Hypothalamus (tissue), 51 donors: Measurements from ENCODE around the gene ODAD4.
A peak's percentile ranks its signal among the peaks of the same experiment; 100 is the strongest.

Experiments
- DNase-seq, 51 donors: peaks; one replicate each; lab custom pipeline; 2025; lab: John Stamatoyannopoulos, UW

Gene ODAD4

GRCh38 chr17:41937970-41938954 is 7.8 kb downstream of the ODAD4 start:
- DNase-seq: peak in 6 of 51 donors; percentile 2 to 38 (median 6)

DNA sequence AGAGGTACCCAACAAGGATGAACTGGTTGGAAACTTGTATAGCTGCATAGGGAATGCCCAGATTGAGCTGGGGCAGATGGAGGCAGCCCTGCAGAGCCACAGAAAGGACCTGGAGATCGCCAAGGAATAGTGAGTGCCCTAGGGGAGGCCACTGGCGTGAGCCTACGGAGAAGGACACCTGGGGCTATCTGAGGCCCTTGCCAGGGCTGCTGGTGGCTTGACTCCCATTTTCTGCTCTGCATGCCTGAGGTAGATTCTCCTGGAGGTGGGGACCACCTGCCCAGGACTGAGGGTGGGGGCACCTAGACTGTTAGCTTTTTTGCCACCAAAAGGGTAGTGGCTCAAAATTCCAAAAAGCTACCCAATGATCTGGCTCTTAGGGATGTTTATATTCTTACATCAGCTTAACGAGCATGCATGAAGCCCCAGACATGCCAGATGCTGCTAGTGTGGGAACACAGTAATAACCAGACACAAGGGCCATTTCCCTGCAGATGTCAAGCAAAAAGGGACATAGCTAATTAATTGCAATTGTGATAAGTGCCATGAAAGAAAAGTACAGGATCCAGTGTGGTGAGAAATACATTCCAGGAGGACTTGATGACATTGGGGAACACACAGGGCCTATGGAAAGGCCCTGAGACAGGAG is 8.8 kb downstream of the ODAD4 start:
- DNase-seq: no peak

DNA sequence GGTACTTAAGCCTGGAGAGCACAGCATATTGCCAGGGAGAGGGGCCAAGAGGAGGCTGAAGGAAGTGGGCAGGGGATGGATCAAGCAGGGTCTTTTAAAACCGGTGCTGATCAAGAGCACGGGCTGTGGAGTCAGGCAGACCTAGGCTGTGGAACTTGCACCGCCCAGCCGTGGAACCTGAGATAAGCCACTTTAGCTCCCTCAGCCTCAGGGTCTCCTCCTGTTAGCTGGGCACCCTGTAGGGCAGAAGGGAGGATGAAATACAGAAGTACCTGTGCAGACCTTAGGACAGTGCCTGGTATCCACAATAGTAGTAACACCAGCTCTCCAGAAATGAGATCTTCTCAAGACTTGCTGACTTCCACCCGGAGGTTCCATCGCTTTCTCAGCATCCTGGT is 9.3 kb downstream of the ODAD4 start:
- DNase-seq: no peak

GRCh38 chr17:41941168-41941567 is 10.8 kb downstream of the ODAD4 start:
- DNase-seq: no peak

DNA sequence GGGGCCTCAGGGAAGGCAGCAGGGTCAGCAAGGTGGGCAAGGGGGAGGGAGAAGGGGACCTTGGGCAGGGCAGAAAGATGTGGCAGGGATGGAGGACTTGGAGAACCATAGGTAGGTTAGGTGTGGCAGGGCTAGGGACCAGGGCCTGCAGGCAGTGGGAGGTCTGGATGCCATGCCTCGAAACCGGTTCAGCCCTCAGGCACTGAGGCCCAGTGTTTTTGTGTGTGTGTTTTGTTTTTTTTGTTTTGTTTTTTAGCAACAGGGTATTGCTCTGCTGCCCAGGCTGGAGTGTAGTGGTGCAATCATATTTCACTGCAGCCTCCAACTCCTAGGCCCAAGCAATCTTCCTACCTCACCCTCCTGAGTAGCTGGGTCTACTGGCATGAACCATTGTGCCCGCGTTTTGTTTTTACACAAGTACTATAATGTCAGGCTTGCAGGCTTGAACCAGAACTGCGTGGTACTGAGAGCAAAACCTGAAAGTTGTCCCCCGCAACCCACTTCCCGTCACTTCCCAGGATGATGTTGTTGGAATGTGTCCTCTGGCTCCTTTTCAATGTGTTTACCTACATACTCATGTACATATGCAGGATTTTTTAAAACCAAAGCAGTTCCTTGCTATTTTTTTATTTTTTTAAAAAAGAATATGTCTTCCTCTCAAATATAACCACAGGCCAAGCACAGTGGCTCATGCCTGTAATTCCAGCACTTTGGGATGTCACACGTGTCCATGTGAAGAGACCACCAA is 12.4 kb downstream of the ODAD4 start:
- no peak for DNase-seq

DNA sequence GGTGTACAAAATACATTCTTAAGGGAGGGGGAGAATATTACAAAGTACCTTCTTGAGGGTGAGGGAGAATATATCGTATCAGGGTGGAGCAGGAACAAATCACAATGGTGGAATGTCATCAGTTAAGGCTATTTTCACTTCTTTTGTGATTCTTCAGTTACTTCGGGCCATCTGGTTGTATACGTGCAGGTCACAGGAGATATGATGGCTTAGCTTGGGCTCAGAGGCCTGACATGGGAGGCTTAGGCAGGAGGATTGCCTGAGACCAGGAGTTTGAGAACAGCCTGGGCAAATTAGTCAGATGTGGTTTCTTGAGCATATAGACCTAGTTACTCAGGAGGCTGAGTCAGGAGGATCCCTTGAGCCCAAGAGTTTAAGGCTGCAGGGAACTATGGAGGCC is 13.1 kb downstream of the ODAD4 start:
- DNase-seq: no peak

DNA sequence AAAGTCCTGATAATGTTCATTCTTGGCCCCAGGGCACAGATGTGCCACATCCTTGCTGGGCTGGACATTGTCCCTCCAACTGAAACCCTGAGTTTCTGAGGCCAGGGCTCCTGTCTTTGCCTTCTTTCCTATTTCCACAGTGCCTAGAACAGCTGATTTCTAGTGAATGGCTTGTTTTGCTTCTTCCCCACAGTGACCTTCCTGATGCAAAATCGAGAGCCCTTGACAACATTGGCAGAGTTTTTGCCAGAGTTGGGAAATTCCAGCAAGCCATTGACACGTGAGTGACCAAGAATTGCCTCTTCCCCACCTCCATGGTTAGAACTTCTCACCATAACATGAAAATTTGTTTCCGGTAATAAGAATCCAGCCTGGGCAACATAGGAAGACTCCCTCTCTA is 14.5 kb downstream of the ODAD4 start:
- DNase-seq: no peak

DNA sequence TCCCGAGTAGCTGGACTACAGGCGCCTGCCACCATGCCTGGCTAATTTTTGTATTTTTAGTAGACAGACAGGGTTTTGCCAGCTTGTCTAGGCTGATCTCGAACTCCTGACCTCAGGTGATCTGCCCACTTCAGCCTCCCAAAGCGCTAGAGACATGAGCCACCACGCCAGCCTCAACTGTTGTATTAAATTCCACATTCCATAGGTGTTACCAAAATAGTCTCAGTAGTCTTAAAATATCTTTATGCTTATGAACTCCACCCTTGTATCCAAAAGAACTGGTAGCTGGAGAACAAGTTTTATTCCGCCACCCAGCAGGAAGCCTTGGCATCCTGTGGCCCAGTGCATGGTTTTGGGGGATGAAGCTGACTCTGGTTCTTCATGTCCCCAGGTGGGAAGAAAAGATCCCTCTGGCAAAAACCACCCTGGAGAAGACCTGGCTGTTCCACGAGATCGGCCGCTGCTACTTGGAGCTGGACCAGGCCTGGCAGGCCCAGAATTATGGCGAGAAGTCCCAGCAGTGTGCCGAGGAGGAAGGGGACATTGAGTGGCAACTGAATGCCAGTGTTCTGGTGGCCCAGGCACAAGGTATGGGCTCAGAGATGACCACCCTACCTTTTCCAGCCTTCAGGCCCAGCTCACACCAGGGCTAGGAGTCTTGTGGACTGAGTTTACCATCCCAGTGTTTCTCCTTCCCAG is 18.5 kb downstream of the ODAD4 start:
- DNase-seq: no peak

DNA sequence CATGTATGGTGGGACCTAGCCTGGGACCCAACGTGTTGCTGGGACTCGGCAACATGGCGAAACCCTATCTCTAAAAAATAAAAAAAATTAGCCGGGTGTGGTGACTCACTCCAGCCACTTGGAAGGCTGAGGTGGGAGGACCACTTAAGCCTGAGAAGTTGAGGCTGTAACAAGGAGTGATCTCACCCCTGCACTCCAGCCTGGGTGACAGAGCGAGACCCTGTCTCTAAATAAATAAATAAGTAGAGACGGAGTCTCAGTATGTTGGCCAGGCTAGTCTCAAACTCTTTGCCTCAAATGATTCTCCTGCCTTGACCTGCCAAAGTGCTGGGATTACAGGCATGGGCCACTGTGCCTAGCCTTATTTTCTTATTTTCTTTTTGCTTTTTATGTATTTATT is 26.1 kb downstream of the ODAD4 start:
- DNase-seq: no peak

DNA sequence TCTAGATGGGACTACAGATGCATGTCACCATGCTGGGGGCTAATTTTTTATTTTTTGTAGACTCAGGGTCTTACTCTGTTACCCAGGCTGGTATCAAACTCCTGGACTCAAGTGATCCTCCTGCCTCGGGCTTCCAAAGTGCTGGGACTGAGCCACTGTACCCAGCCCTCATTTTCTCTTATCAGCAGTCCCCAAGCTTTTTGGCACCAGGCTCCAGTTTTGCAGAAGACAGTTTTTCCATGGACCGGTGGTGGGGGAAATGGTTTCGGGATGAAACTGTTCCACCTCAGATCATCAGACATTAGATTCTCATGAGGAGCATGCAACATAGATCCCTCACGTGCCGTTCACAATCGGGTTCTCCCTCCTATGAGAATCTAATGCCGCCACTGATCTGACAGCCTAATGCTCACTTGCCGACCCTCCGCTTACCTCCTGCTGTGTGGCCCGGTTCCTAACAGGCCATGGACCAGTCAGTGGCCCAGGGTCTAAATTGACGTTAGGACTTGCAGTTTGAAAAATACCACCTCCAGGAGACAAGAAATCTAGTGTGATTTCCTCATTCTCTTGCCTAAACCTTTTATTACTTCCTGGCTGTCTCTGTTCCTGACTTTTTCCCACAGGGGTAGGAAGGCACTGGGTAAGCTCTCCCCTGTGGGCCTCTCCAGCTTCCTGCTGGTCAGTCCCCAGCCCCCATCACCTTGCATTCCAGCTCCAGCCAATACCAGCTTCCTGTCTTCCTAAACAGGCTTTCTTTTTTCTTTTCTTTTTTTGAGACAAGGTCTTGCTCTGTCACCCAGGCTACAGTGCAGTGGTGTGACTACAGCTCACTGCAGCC is 26.8 kb downstream of the ODAD4 start:
- no peak for DNase-seq

- no peak for DNase-seq
These were observed 27.5 kb downstream of the ODAD4 start for GRCh38 chr17:41957869-41958439.

GRCh38 chr17:41959030-41959335 is 28.6 kb downstream of the ODAD4 start:
- no peak for DNase-seq

DNA sequence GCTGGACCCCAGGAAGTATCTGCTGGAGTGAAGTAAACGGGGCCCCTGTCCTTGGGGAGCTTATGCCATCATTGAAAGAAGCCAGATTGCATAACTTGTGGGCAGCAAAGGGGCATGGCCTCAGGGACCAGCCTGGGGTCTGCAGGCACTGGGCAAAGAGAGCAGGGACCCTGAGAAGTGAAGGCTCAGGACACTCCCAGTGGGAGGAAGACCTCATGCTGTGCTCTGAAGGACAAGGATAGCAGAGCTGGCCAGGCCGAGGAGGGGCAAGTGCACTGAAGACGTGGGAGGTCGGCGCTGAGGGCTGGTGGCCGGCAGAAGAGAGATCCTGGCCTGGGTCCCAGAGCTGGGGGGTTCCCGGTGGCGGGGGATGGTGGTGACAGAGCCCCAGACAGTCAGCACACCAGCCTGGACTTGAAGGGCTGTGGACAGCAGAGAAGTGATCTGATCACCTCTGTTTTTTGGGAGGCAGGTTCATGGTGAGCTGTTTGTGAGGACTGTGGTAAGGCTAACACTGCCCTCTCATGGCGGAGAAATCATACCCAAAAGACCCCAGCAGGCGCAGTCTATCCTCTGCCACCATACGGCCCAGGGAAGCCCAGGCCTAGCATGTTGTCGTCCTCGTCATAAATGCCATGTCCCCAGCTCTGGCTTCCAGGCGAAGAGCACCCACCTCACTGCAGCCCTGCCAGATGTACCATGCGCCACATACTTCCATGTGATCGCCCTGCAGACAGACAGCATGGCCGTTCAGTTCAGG is 29.1 kb downstream of the ODAD4 start:
- peak in 16 of 51 donors; percentile 8 to 51 (median 26) for DNase-seq

DNA sequence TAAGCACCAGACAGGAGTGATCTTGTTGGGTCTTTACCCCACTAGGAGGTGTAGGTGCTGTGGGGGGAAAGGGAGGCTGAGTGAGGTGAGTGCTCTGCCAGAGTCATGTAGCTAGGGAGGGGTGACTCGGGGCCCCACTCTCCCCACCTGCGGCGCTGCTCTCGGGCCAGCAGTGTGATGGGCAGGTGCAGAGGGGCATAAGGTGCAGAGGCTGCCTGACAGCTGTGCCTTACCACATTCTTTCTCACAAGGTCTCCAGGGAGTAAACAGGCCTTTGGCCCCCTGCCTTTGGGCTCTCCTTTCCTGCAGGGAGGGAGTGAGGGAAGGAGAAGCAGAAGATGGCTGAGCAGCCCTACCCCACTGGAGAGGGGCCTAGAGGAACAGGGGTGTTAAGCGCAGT is 31.7 kb downstream of the ODAD4 start:
- no peak for DNase-seq

DNA sequence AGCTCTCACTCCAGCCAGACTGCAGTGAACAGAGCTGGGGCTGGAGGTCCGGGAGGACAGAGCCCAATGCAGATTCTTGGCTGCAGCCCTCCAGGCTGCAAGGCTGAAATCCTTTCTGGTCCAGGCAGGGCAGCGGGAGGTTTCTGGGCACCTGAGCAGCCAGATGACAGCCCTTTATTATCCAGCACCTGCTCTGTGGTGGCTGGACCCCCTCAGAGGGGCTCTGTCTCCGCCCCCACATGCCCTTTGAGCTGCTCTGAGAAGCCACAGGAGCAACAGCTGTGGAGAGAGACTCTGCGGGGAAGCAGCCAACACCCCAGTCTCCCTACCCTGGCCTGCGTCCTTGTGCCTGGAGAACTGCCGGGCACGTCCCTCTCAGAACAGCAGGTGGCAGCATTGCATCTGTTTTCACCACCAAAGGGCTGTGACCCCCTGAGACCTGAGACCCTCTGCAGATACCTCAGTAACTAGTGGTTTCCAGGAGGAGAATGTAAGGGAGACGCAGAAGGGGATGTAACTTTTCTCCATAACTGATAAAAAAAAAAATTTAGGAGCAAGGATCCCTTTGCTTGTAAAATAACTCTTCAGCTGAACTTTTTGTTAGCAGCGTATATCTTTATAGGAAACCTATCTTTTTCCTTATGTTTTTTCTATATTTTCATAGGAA is 32.5 kb downstream of the ODAD4 start:
- peak in 49 of 51 donors; percentile 24 to 86 (median 62) for DNase-seq

GRCh38 chr17:41965694-41966462 is 35.5 kb downstream of the ODAD4 start:
- peak in 20 of 51 donors; percentile 9 to 73 (median 44) for DNase-seq

- DNase-seq: peak in 50 of 51 donors; percentile 64 to 97 (median 88)
These were observed 36.2 kb downstream of the ODAD4 start, which contains the start of gene CNP for GRCh38 chr17:41966463-41967140. Gene CNP (plus strand): TSS chr17:41966795. CDS start chr17:41966885, 90 bp downstream.
